GM23248 (cell line): ENCODE data around the gene RPL39. TPM values are rescaled to one million over a fixed set of nuclear protein-coding genes. Genes with fewer than 3 reads are reported as not detected.

Experiments
- DNase-seq: peaks from one replicate; pipeline ENCODE4 v3.0.0-alpha.2; 2015
- H2AFZ ChIP-seq: fragments of 200-600 bp; sonication (generic); 2 replicates; pipeline ENCODE4 v1.6.1; 2016; ENCODE audit warnings: antibody characterized with exemption
- H3F3A ChIP-seq: fragments of 200-600 bp; sonication (generic); 2 replicates; pipeline ENCODE4 v1.6.1; 2016; ENCODE audit warnings: mild to moderate bottlenecking, antibody characterized with exemption, mixed run types; ENCODE audit not compliant: insufficient read depth
- H3K27ac ChIP-seq: fragments of 200-600 bp; sonication (generic); 2 replicates; pipeline ENCODE4 v1.5.1; 2016; ENCODE audit warnings: mild to moderate bottlenecking
- H3K27me3 ChIP-seq: fragments of 200-600 bp; sonication (generic); replicated peaks from 2 replicates; pipeline ENCODE4 v1.6.1; 2016; ENCODE audit warnings: mild to moderate bottlenecking; ENCODE audit not compliant: insufficient read depth
- H3K36me3 ChIP-seq: fragments of 200-600 bp; sonication (generic); 2 replicates; pipeline ENCODE4 v1.6.1; 2016; ENCODE audit warnings: low read depth, mild to moderate bottlenecking
- H3K4me1 ChIP-seq: fragments of 200-600 bp; sonication (generic); 2 replicates; pipeline ENCODE4 v1.6.1; 2016; ENCODE audit warnings: mild to moderate bottlenecking; ENCODE audit not compliant: insufficient read depth
- H3K4me2 ChIP-seq: fragments of 200-600 bp; sonication (generic); one replicate; pipeline ENCODE4 v1.6.1; 2016; ENCODE audit warnings: mild to moderate bottlenecking; ENCODE audit not compliant: unreplicated experiment
- H3K4me3 ChIP-seq: fragments of 200-600 bp; sonication (generic); 2 replicates; pipeline ENCODE4 v1.5.1; 2016; ENCODE audit warnings: mild to moderate bottlenecking
- H3K79me2 ChIP-seq: fragments of 200-600 bp; sonication (generic); 2 replicates; pipeline ENCODE4 v1.6.1; 2016; ENCODE audit warnings: mild to moderate bottlenecking; ENCODE audit not compliant: insufficient read depth
- H3K9ac ChIP-seq: fragments of 200-600 bp; sonication (generic); 2 replicates; pipeline ENCODE4 v1.6.1; 2016; ENCODE audit warnings: mild to moderate bottlenecking
- H3K9me2 ChIP-seq: fragments of 200-600 bp; sonication (generic); 2 replicates; pipeline ENCODE4 v1.6.1; 2016; ENCODE audit warnings: mixed run types, mild to moderate bottlenecking, moderate library complexity; ENCODE audit not compliant: insufficient read depth
- H3K9me3 ChIP-seq: fragments of 200-600 bp; sonication (generic); one replicate; pipeline ENCODE4 v1.6.1; 2017; ENCODE audit warnings: low read depth
- H4K20me1 ChIP-seq: fragments of 200-600 bp; sonication (generic); 2 replicates; pipeline ENCODE4 v1.6.0; 2016; ENCODE audit not compliant: insufficient read depth
- EZH2 ChIP-seq: fragments of 200-600 bp; sonication (generic); IDR thresholded peaks from 2 replicates; pipeline ENCODE4 v1.6.1; 2018; ENCODE audit warnings: antibody characterized with exemption, mild to moderate bottlenecking; ENCODE audit not compliant: insufficient read depth, poor library complexity, severe bottlenecking
- EZH2phosphoT487 ChIP-seq: fragments of 200-600 bp; sonication (generic); IDR thresholded peaks from 2 replicates; pipeline ENCODE4 v1.6.1; 2018; ENCODE audit warnings: antibody characterized with exemption, moderate library complexity, mild to moderate bottlenecking, low read depth; ENCODE audit not compliant: insufficient read depth
- WGBS, 2 experiments: methylation state at CpG; one replicate each; pipeline ENCODE4 v1.1.6; 2015 to 2017; ENCODE audit warnings: low lambda C conversion rate in 2 of 2, low coverage in 1 of 2; ENCODE audit errors: missing lambda C conversion rate in 2 of 2; 5-methylcytosine and 5-hydroxymethylcytosine counted together
- in situ Hi-C: fragments of 300-500 bp; cut with MboI; formaldehyde crosslinking; loops from 2 replicates; pipeline ENCODE4 v1.15.0; 2020
- polyA plus RNA-seq: library from polyadenylated mRNA; unstranded; fragments of >200 nt; fragmentation: Nextera tagmentation; extraction: Ambion mirVana; gene quantifications from 2 replicates; pipeline ENCODE4 v1.2.1, GENCODE V29; 2016
- small RNA-seq: library from RNA; depleted of rRNA; stranded (forward); fragments of <200 nt; gene quantifications from one replicate; pipeline ENCODE3, GENCODE V24; 2014; ENCODE audit warnings: low read depth, low replicate concordance
- total RNA-seq: library from RNA; depleted of rRNA; stranded (reverse); fragments of >200 nt; shearing (Covaris generic); gene quantifications from 2 replicates; pipeline ENCODE4 v1.2.3, GENCODE V29; 2014; rRNA removed

RPL39 gene
- total and polyA plus RNA-seq, 2 experiments from 2014 or later, result 1,060 to 3,406 TPM

- Histone ChIP-seq H3K36me3 (no peaks in the 10 kb centered on the region), H3K4me3 (no peak overlapping the region), H3K27ac (no peak overlapping the region), H4K20me1 (no peaks in the 10 kb centered on the region), H3K9ac (no peak overlapping the region), H3K9me3 (no peaks in the 10 kb centered on the region), H3K79me2 (no peaks in the 10 kb centered on the region), H3K27me3 (no peaks in the 10 kb centered on the region), H3K9me2 (no peaks in the 10 kb centered on the region), H3K4me1 (no peaks in the 10 kb centered on the region), H3K4me2 (no peak overlapping the region), H2AFZ (no peak overlapping the region), H3F3A (no peaks in the 10 kb centered on the region)
- in situ Hi-C loops, result loop anchor here (25.0 kb wide), 1 partner anchor 233 kb away; no protein-coding TSS in a partner anchor
- TF ChIP-seq EZH2phosphoT487, result no peak
- TF ChIP-seq EZH2, result no peak
- 69 to 76% methylated on average over 4 of the region's 4 CpGs for WGBS, 2 experiments
- no peak for DNase-seq
Measured at GRCh38 chrX:119745283-119745848, 46.1 kb downstream of the RPL39 start.

- Histone ChIP-seq H3K4me2 (no peak overlapping the region), H2AFZ (no peak overlapping the region), H3K79me2 (no peaks in the 10 kb centered on the region), H4K20me1 (no peaks in the 10 kb centered on the region), H3K27me3 (no peaks in the 10 kb centered on the region), H3K4me3 (no peak overlapping the region), H3K9me3 (no peaks in the 10 kb centered on the region), H3K27ac (no peak overlapping the region), H3K9ac (no peak overlapping the region), H3F3A (no peaks in the 10 kb centered on the region), H3K36me3 (no peaks in the 10 kb centered on the region), H3K4me1 (no peaks in the 10 kb centered on the region), H3K9me2 (no peaks in the 10 kb centered on the region)
- in situ Hi-C loops, result loop anchor here (10.0 to 25.0 kb wide), 2 partner anchors 134 to 226 kb away; partner anchors contain the start of gene NKRF
- peak; percentile 2 for DNase-seq
- WGBS, 2 experiments, result 10 to 21% methylated on average over 4 to 5 of the region's 5 CpGs
- TF ChIP-seq EZH2phosphoT487 (no peak), EZH2 (no peak)
Measured at GRCh38 chrX:119738742-119739141, 52.7 kb downstream of the RPL39 start.

Small RNAs within 50 kb of the gene (small RNA-seq; reads per million reads assigned to genes)
- not detected for gene SNORA69

Other genes with a start within 250 kb of the RPL39 start
- 31.5 and 33.1 TPM in 2 replicates for gene STEEP1, start 226.2 kb downstream of the RPL39 start, total RNA-seq
- 11.8 TPM in 2 replicates for gene STEEP1, start 226.2 kb downstream of the RPL39 start, polyA plus RNA-seq
- gene UBE2A, start 217.1 kb downstream of the RPL39 start, total RNA-seq, result 36.1 and 51.0 TPM in 2 replicates
- 147 and 150 TPM in 2 replicates for gene UBE2A, start 217.1 kb downstream of the RPL39 start, polyA plus RNA-seq
- 3.8 TPM in 2 replicates for gene NKRF, start 185.2 kb downstream of the RPL39 start, total RNA-seq
- gene NKRF, start 185.2 kb downstream of the RPL39 start, polyA plus RNA-seq, result 2.5 and 3.3 TPM in 2 replicates
- gene SEPTIN6, start 98.5 kb downstream of the RPL39 start, total RNA-seq, result 22.2 and 23.8 TPM in 2 replicates
- 20.6 and 23.9 TPM in 2 replicates for gene SEPTIN6, start 98.5 kb downstream of the RPL39 start, polyA plus RNA-seq
- 0.22 TPM in 1 of 2 replicates, not detected in the other for gene SOWAHD, start 33.0 kb downstream of the RPL39 start, total RNA-seq
- gene SOWAHD, start 33.0 kb downstream of the RPL39 start, polyA plus RNA-seq, result 0.41 TPM in 1 of 2 replicates, not detected in the other
- gene UPF3B, start 61.3 kb upstream of the RPL39 start, total RNA-seq, result 3.1 and 3.3 TPM in 2 replicates
- gene UPF3B, start 61.3 kb upstream of the RPL39 start, polyA plus RNA-seq, result 6.0 and 6.7 TPM in 2 replicates
- gene RNF113A, start 80.1 kb upstream of the RPL39 start, total RNA-seq, result 13.9 and 17.2 TPM in 2 replicates
- 20.7 and 23.1 TPM in 2 replicates for gene RNF113A, start 80.1 kb upstream of the RPL39 start, polyA plus RNA-seq
- 34.8 and 46.4 TPM in 2 replicates for gene NDUFA1, start 80.2 kb upstream of the RPL39 start, total RNA-seq
- gene NDUFA1, start 80.2 kb upstream of the RPL39 start, polyA plus RNA-seq, result 260 and 264 TPM in 2 replicates
- not detected in 2 replicates for gene AKAP14, start 104.3 kb upstream of the RPL39 start, total RNA-seq
- not detected in 2 replicates for gene AKAP14, start 104.3 kb upstream of the RPL39 start, polyA plus RNA-seq
- gene NKAP, start 152.1 kb upstream of the RPL39 start, total RNA-seq, result 1.3 and 3.1 TPM in 2 replicates
- gene NKAP, start 152.1 kb upstream of the RPL39 start, polyA plus RNA-seq, result 3.7 and 4.0 TPM in 2 replicates